ENCODE results near the gene ARHGEF3. TPM values are rescaled to one million over a fixed set of nuclear protein-coding genes. Genes with fewer than 3 reads are reported as not detected.

Gene ARHGEF3
- total RNA-seq, 1 donor from 2014 or later = 37.5 TPM

DNA sequence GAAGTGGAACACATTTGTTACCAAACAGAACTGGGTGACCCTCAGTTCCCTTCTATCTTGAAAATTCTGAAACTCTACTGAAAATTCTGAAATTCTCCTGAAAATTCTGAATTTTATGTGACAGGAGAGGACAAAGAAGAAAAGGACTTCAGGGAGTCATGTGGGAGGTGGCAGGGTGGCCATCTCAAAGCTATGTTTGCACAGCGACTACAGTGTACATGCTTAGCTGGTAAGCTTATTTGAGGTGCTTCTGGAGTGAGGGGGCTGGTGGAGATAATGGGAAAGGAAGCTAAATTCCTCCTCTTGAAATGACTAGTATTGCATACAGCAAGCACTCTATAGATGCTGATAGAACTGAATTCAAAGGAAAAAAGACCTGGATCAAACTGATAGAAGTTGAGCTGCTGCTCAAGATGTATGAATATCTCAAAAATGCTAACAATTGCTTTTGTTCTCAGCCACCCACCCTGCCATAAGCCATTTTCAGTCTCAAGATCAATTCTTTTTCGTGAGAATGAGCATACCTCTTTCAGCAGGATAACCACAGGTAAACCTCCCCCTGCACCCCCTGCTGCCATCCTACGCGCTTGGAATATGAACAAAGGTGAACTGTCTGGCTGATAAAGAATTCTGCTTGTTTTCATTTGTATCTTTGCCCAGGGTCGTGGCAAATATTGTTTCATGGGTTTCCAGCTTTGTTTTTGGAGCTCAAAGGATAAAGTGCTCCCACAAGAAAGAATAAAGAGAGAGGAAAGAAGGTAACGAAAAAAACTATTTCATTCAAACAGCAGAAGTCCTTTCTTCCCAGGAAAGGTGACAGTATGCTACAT, 16.6 kb upstream of the ARHGEF3 start:
- TF ChIP-seq CTCF (IDR thresholded peaks at IDR 0.05) = no peak
- Histone ChIP-seq H3K4me1 (peaks cover 3% of the 10 kb centered on the region), H3K4me3 (no peak overlapping the region), H3K9me3 (no peaks in the 10 kb centered on the region), H3K27me3 (no peaks in the 10 kb centered on the region), H3K36me3 (no peaks in the 10 kb centered on the region), H3K27ac (no peak overlapping the region)
- ATAC-seq = no peak
- intact Hi-C loops (cut with DNase I) = no loop called here
- DNase-seq = no peak

DNA sequence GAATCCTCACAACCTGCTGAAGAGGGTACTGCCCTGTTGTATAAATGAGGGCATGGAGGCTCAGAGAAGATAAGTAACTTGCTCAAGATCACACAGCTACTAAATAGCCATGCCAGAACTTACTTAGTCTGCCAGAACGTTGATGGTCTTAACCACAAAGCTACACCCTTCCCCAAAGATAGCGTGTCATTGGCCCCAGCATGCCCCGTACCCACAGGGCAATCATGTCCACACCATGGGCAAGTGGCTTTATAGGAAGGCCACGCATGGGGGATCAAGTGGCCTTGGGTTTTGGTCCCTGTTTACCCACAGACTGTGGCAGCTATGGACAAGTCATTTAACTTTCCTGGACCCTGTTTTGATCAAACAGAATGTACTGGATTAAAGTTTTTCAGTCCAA, 15.9 kb upstream of the ARHGEF3 start:
- no peak for TF ChIP-seq CTCF (IDR thresholded peaks at IDR 0.05)

GRCh38 chr3:56816061-56816460, 14.3 kb upstream of the ARHGEF3 start:
- Histone ChIP-seq H3K27ac (no peak overlapping the region), H3K4me3 (no peak overlapping the region), H3K27me3 (no peaks in the 10 kb centered on the region), H3K4me1 (peaks cover 8% of the 10 kb centered on the region), H3K36me3 (no peaks in the 10 kb centered on the region), H3K9me3 (no peaks in the 10 kb centered on the region)
- no peak for TF ChIP-seq CTCF (IDR thresholded peaks at IDR 0.05)
- no peak for ATAC-seq
- DNase-seq = no peak
- intact Hi-C loops (cut with DNase I) = no loop called here

More for the DNA sequence above, 15.9 kb upstream of the ARHGEF3 start:
- Histone ChIP-seq H3K27me3 (no peaks in the 10 kb centered on the region), H3K4me1 (peaks cover 2% of the 10 kb centered on the region), H3K36me3 (no peaks in the 10 kb centered on the region), H3K4me3 (no peak overlapping the region), H3K9me3 (no peaks in the 10 kb centered on the region), H3K27ac (no peak overlapping the region)
- DNase-seq (no peak), ATAC-seq (no peak)
- intact Hi-C loops (cut with DNase I) = no loop called here

GRCh38 chr3:56815589-56815988, 13.8 kb upstream of the ARHGEF3 start:
- intact Hi-C loops (cut with DNase I) = no loop called here
- Histone ChIP-seq H3K27me3 (no peaks in the 10 kb centered on the region), H3K4me3 (no peak overlapping the region), H3K4me1 (peaks cover 8% of the 10 kb centered on the region), H3K27ac (no peak overlapping the region), H3K36me3 (no peaks in the 10 kb centered on the region), H3K9me3 (no peaks in the 10 kb centered on the region)
- DNase-seq (no peak), ATAC-seq (no peak)
- no peak for TF ChIP-seq CTCF (IDR thresholded peaks at IDR 0.05)

GRCh38 chr3:56813653-56813960, 11.9 kb upstream of the ARHGEF3 start:
- ATAC-seq (no peak), DNase-seq (no peak)
- Histone ChIP-seq H3K27me3 (no peaks in the 10 kb centered on the region), H3K27ac (no peak overlapping the region), H3K4me3 (no peak overlapping the region), H3K9me3 (no peaks in the 10 kb centered on the region), H3K4me1 (peaks cover 8% of the 10 kb centered on the region), H3K36me3 (no peaks in the 10 kb centered on the region)
- TF ChIP-seq CTCF (IDR thresholded peaks at IDR 0.05) = no peak
- intact Hi-C loops (cut with DNase I) = no loop called here

All from upper lobe of right lung (tissue), 1 donor.